ENCODE results near the gene FGF18.

FGF18 gene

GRCh38 chr5:171386861-171387344 lies 32.5 kb upstream of the FGF18 start:
- H3K4me3 ChIP-seq (ENCODE audit: low read depth, low read length) = peak overlapping the region; percentile 85
- DNase-seq (ENCODE audit: low read depth) = peak; percentile 35
- TF ChIP-seq CTCF (IDR thresholded peaks at IDR 0.05; ENCODE audit: insufficient read depth, low read depth, low read length, missing control alignments) = no peak

- DNase-seq (ENCODE audit: low read depth) = peak; percentile 100
- TF ChIP-seq CTCF (IDR thresholded peaks at IDR 0.05; ENCODE audit: insufficient read depth, low read depth, low read length, missing control alignments) = no peak
- H3K4me3 ChIP-seq (ENCODE audit: low read depth, low read length) = peak within 1 kb of the TSS; percentile 90
Measured at GRCh38 chr5:171387345-171387969, 32.0 kb upstream of the FGF18 start, which contains the start of gene NPM1. TSS of gene NPM1 (plus strand) at chr5:171387849. CDS start at chr5:171387949, 100 bp downstream.

GRCh38 chr5:171387970-171388815 lies 31.3 kb upstream of the FGF18 start:
- peak overlapping the region; percentile 90 for H3K4me3 ChIP-seq (ENCODE audit: low read depth, low read length)
- no peak for TF ChIP-seq CTCF (IDR thresholded peaks at IDR 0.05; ENCODE audit: insufficient read depth, low read depth, low read length, missing control alignments)
- DNase-seq (ENCODE audit: low read depth) = peak; percentile 93

GRCh38 chr5:171388816-171389168 lies 30.7 kb upstream of the FGF18 start:
- DNase-seq (ENCODE audit: low read depth) = peak; percentile 56
- peak overlapping the region; percentile 90 for H3K4me3 ChIP-seq (ENCODE audit: low read depth, low read length)
- TF ChIP-seq CTCF (IDR thresholded peaks at IDR 0.05; ENCODE audit: insufficient read depth, low read depth, low read length, missing control alignments) = no peak

- DNase-seq (ENCODE audit: low read depth) = no peak
- TF ChIP-seq CTCF (IDR thresholded peaks at IDR 0.05; ENCODE audit: insufficient read depth, low read depth, low read length, missing control alignments) = no peak
- H3K4me3 ChIP-seq (ENCODE audit: low read depth, low read length) = peak overlapping the region; percentile 90
Measured at GRCh38 chr5:171390883-171391677, 28.4 kb upstream of the FGF18 start.

GRCh38 chr5:171391996-171392577 lies 27.4 kb upstream of the FGF18 start:
- H3K4me3 ChIP-seq (ENCODE audit: low read depth, low read length) = peak overlapping the region; percentile 90
- no peak for DNase-seq (ENCODE audit: low read depth)
- TF ChIP-seq CTCF (IDR thresholded peaks at IDR 0.05; ENCODE audit: insufficient read depth, low read depth, low read length, missing control alignments) = no peak

Measured in GM12865 (cell line).